NB4 (cell line): ENCODE data around the gene PDCD4.
A peak's percentile ranks its signal among the peaks of the same experiment; 100 is the strongest.

ENCODE experiments used
- DNase-seq: peaks from one replicate; pipeline ENCODE4 v3.0.0; 2010; ENCODE audit warnings: low read depth
- H3K4me3 ChIP-seq: one replicate; pipeline ENCODE4 v1.5.1; 2011; ENCODE audit warnings: mild to moderate bottlenecking, low read depth, low read length, moderate library complexity
- MYC ChIP-seq: IDR thresholded peaks from 2 replicates; pipeline ENCODE4 v1.6.1; 2011; ENCODE audit warnings: low read depth, low read length
- POLR2A ChIP-seq: IDR thresholded peaks from 2 replicates; pipeline ENCODE4 v1.6.1; 2011; ENCODE audit warnings: mild to moderate bottlenecking; ENCODE audit not compliant: insufficient read length; ENCODE audit errors: extremely low read depth
- TF ChIP-seq, protein P1 (sequence below): IDR thresholded peaks from 2 replicates; pipeline ENCODE4 v1.6.1; 2011; ENCODE audit warnings: low read depth, low read length
- TF ChIP-seq, protein P2 (sequence below): IDR thresholded peaks from one replicate; pipeline ENCODE4 v1.5.1; 2012; ENCODE audit warnings: low read depth, low read length

The PDCD4 gene

DNA sequence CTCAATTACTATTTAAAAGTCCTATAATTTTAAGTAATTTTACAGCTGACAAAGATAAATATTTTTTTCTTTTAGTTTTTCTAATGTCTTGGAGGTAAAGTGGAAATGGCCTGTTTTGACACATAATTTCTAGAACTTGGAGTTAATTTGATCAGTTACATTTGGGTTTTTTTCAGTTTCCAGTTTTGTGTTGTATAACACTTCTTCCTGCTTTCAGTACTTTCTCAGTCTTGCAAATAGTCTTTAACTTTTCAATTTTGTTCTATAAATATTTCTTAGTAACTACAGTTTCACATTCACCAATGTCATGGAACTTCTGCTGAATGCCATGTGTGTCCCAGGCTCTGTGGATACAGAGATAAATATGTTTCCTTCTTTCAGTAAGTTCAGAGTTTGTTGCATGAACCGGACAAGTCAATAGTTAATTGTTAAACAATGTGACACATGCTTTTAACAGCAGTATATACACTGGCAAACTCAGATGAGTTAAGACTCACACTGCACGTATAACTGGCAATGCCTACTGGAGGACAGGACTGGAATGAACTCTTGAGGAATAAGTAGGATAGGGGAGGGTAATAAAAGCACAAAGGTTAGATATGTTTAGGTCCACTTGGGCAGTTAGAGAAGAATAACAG is 52.2 kb downstream of the PDCD4 start:
- H3K4me3 ChIP-seq = peak overlapping the region; percentile 14
- TF ChIP-seq, protein P1, sequence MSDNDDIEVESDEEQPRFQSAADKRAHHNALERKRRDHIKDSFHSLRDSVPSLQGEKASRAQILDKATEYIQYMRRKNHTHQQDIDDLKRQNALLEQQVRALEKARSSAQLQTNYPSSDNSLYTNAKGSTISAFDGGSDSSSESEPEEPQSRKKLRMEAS = no peak
- TF ChIP-seq, protein P2, sequence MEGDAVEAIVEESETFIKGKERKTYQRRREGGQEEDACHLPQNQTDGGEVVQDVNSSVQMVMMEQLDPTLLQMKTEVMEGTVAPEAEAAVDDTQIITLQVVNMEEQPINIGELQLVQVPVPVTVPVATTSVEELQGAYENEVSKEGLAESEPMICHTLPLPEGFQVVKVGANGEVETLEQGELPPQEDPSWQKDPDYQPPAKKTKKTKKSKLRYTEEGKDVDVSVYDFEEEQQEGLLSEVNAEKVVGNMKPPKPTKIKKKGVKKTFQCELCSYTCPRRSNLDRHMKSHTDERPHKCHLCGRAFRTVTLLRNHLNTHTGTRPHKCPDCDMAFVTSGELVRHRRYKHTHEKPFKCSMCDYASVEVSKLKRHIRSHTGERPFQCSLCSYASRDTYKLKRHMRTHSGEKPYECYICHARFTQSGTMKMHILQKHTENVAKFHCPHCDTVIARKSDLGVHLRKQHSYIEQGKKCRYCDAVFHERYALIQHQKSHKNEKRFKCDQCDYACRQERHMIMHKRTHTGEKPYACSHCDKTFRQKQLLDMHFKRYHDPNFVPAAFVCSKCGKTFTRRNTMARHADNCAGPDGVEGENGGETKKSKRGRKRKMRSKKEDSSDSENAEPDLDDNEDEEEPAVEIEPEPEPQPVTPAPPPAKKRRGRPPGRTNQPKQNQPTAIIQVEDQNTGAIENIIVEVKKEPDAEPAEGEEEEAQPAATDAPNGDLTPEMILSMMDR = no peak
- TF ChIP-seq POLR2A = no peak
- TF ChIP-seq MYC = no peak
- peak; percentile 10 for DNase-seq

DNA sequence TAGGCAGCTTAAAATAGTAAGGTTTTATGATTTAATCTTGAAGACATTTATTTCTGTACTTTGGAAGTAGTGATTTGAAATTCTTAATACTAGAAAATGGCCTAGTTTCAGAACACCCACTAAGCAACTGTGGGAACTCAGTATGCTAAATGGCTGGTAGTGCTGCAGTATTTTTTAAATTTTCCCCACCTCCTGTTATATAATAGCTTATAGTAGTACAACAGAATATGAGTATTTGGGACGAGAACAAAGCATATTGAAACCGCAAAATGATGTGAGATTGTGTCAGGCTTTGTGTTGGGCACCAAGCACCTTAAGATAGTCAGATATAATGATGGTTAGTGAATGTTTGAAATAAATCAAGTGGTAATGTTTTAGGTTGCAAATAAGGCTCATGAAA is 55.7 kb downstream of the PDCD4 start:
- TF ChIP-seq, protein P1 = no peak
- TF ChIP-seq POLR2A = no peak
- TF ChIP-seq, protein P2 = no peak
- TF ChIP-seq MYC = no peak
- no peak overlapping the region for H3K4me3 ChIP-seq
- no peak for DNase-seq

DNA sequence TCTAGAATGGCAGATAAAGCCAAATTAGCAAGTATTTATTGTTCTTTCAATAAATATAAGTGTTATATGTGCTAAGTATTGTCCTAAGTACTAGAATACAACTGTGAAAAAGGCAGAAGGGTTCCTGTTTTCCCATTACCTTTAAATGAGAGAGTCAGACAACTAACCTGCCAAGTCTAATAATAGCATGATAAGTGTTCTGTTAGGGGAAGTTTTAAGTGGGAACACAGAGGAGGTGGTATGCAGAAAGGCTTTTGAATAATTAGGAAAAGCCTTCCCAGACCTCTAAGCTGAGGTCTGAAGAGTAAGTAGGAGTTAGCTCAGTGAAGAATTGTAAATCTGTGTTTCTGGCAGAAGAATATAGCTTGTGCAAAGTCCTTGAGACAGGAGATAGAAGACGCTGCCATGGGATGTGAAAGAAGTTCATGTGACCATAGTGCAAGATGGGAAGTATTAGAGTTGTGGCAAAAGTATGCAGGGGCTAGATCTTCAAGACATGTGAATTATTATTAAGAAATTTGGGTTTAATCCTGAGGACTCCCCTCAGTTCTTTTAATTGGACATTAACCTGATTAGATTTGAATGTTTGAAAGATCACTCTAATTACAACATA is 60.1 kb downstream of the PDCD4 start:
- TF ChIP-seq, protein P1 = no peak
- TF ChIP-seq POLR2A = no peak
- no peak for TF ChIP-seq MYC
- TF ChIP-seq, protein P2 = no peak
- no peak overlapping the region for H3K4me3 ChIP-seq
- DNase-seq = no peak

DNA sequence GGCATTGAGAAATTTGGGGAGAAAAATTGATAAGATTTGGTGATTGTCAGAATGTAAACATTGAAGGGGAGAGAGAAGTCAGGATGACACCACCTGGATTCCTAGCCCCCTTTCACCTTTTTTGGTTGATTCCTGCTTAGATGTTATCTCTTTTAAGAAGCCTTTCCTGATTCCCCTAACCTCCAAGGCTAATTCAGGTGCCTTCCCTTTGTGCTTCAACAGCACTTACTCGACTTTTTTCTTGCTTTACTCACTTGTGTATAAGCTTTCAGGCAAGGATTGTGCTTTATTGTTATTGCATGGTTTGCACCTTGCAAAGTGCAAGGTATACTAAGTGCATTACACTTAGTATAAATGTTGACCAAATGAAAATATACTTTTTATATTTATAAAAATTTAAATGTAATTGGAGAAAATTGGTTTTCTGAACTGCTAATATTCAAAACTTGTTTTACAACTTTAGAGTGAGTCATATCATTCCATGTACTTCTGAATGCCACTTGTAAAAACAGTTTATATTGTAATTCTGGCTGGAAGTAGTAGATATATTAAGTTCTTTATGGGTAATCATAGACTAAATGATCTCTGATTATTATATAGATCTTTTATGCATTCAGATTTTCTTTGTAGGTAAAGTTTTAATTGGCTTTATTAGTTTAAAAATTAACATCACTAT is 60.9 kb downstream of the PDCD4 start:
- no peak overlapping the region for H3K4me3 ChIP-seq
- TF ChIP-seq, protein P1 = no peak
- TF ChIP-seq MYC (no peak), POLR2A (no peak)
- TF ChIP-seq, protein P2 = no peak

DNA sequence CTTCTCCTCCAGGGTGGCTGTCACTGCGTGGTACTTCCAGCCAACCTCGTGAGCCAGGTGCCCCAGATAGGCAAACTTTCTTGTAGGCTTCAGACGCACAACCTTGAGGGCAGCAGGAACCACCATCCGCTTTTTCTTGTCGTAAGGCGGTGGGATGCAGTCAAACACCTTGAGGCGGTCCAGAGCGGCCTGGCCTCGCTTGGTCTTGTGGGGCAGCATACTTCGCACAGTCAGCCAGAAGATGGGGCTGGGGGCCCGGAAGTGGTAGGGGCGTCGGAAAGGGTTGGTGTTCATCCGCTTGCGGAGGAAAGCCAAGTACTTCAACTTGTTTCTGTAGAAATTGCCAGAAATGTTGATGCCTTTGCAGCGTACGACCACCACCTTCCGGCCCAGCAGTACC is 65.0 kb downstream of the PDCD4 start:
- no peak overlapping the region for H3K4me3 ChIP-seq
- no peak for DNase-seq
- TF ChIP-seq MYC (no peak), POLR2A (no peak)
- TF ChIP-seq, protein P1 = no peak
- TF ChIP-seq, protein P2 = no peak

More for the DNA sequence above, 60.9 kb downstream of the PDCD4 start:
- DNase-seq = no peak
